Neuronal stem cell (in vitro differentiated cells): Measurements from ENCODE around the gene B4GALT6.

ENCODE experiments used
- DNase-seq: peaks from one replicate; pipeline ENCODE4 v3.0.0-alpha.2; 2013; ENCODE audit warnings: low spot score
- H2AFZ ChIP-seq: one replicate; pipeline ENCODE4 v1.6.1; 2013; ENCODE audit warnings: mild to moderate bottlenecking, low read length, inconsistent platforms
- H2AK5ac ChIP-seq: 2 replicates; pipeline ENCODE4 v1.6.1; 2013; ENCODE audit warnings: low read depth, mild to moderate bottlenecking, inconsistent platforms, low read length, moderate library complexity, mixed read lengths
- H2BK120ac ChIP-seq: 2 replicates; pipeline ENCODE4 v1.6.1; 2013; ENCODE audit warnings: low read depth, mild to moderate bottlenecking, inconsistent platforms, low read length, moderate library complexity, mixed read lengths
- H2BK12ac ChIP-seq: one replicate; pipeline ENCODE4 v1.6.1; 2013; ENCODE audit warnings: low read length, inconsistent platforms
- H2BK15ac ChIP-seq: 2 replicates; pipeline ENCODE4 v1.6.1; 2013; ENCODE audit warnings: mild to moderate bottlenecking, low read length, inconsistent platforms, mixed read lengths
- H2BK5ac ChIP-seq: one replicate; pipeline ENCODE4 v1.6.1; 2013; ENCODE audit warnings: inconsistent platforms, mild to moderate bottlenecking, low read length, moderate library complexity
- H3K14ac ChIP-seq: one replicate; pipeline ENCODE4 v1.6.1; 2013; ENCODE audit warnings: low read length, inconsistent platforms
- H3K18ac ChIP-seq: 2 replicates; pipeline ENCODE4 v1.6.1; 2013; ENCODE audit warnings: low read length, inconsistent platforms
- H3K23ac ChIP-seq: 2 replicates; pipeline ENCODE4 v1.6.1; 2013; ENCODE audit warnings: low read depth, mild to moderate bottlenecking, mixed read lengths, low read length, inconsistent platforms; ENCODE audit not compliant: poor library complexity
- H3K27ac ChIP-seq: replicated peaks from 3 replicates; pipeline ENCODE4 v1.5.1; 2013; ENCODE audit warnings: low read length, inconsistent platforms
- H3K27me3 ChIP-seq, 3 experiments: 2 replicates each; pipeline ENCODE4 v1.6.1; 2013; ENCODE audit warnings: low read length in 3 of 3, mild to moderate bottlenecking in 2 of 3, inconsistent platforms in 1 of 3, low read depth in 1 of 3, mixed read lengths in 1 of 3, moderate library complexity in 1 of 3; ENCODE audit not compliant: control insufficient read depth in 3 of 3, insufficient read depth in 3 of 3
- H3K36me3 ChIP-seq, 2 donors: replicated peaks in 1 of 2; 2 replicates each; pipeline ENCODE4 v1.6.1; 2013; ENCODE audit warnings: low read length in 2 of 2; ENCODE audit not compliant: control insufficient read depth in 2 of 2, insufficient read depth in 2 of 2
- H3K4ac ChIP-seq: 2 replicates; pipeline ENCODE4 v1.6.1; 2013; ENCODE audit warnings: inconsistent platforms, mild to moderate bottlenecking, low read length, moderate library complexity
- H3K4me1 ChIP-seq, 2 donors: 1 replicate in 1 of 2; 2 replicates in 1 of 2; pipeline ENCODE4 v1.6.1; 2013; ENCODE audit warnings: low read length in 2 of 2, low read depth in 1 of 2; ENCODE audit not compliant: control insufficient read depth in 2 of 2, insufficient read depth in 1 of 2
- H3K4me2 ChIP-seq: one replicate; pipeline ENCODE4 v1.6.1; 2013; ENCODE audit warnings: mild to moderate bottlenecking, low read length, inconsistent platforms; ENCODE audit not compliant: insufficient read depth, poor library complexity, severe bottlenecking
- H3K4me3 ChIP-seq, 2 donors: 2 replicates each; pipeline ENCODE4 v1.5.1; 2013; ENCODE audit warnings: low read length in 2 of 2, mild to moderate bottlenecking in 2 of 2, inconsistent platforms in 1 of 2, moderate library complexity in 1 of 2
- H3K79me1 ChIP-seq: one replicate; pipeline ENCODE4 v1.6.1; 2013; ENCODE audit warnings: low read depth, mild to moderate bottlenecking, inconsistent platforms, low read length, moderate library complexity
- H3K9ac ChIP-seq: one replicate; pipeline ENCODE4 v1.6.1; 2013; ENCODE audit warnings: mild to moderate bottlenecking, low read depth, low read length, inconsistent platforms; ENCODE audit not compliant: poor library complexity
- H3K9me3 ChIP-seq, 2 donors: replicated peaks in 1 of 2; 2 replicates each; pipeline versions ENCODE3 to v1.6.1; 2013; ENCODE audit warnings: low read length in 2 of 2, mild to moderate bottlenecking in 2 of 2, inconsistent platforms in 1 of 2, low read depth in 1 of 2, mixed read lengths in 1 of 2, moderate library complexity in 1 of 2; ENCODE audit not compliant: control insufficient read depth in 2 of 2, insufficient read depth in 1 of 2
- H4K8ac ChIP-seq: one replicate; pipeline ENCODE4 v1.6.1; 2013; ENCODE audit warnings: low read depth, mild to moderate bottlenecking, inconsistent platforms, low read length, moderate library complexity
- H4K91ac ChIP-seq: one replicate; pipeline ENCODE4 v1.6.1; 2013; ENCODE audit warnings: low read length, low read depth, mild to moderate bottlenecking, inconsistent platforms; ENCODE audit not compliant: poor library complexity
- WGBS, 2 donors: extraction: QIAGEN DNeasy Blood & Tissue Kit; methylation state at CpG; one replicate each; pipeline ENCODE4 v1.1.7; 2013; ENCODE audit warnings: missing lambda C conversion rate in 2 of 2, mixed read lengths in 1 of 2; ENCODE audit not compliant: insufficient read length in 2 of 2, insufficient replicate concordance in 1 of 2; ENCODE audit errors: extremely low coverage in 2 of 2; 5-methylcytosine and 5-hydroxymethylcytosine counted together

Gene B4GALT6

DNA sequence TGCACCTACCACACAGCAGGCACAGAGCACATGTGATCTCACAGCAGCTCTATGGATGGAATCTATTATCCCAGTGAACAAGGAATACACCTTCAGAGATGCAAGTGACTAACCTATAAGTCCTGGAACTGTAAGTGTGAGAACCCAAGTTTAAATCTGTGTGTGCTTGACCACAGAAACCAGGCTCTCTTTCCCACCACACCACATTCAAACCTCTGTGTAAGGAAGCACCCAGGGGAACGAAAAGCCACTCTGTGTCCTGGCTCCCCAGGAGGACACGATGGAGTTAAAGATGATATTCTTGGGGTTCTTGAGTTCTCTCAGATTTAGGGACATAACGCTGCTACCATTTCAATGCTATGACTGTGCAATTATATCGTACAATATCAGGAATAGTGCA lies 53.8 kb downstream of the B4GALT6 start:
- no CpG with 5 or more reads among the region's 4 CpGs for WGBS, 2 donors
- Histone ChIP-seq H3K9ac (no peak overlapping the region), H3K4me2 (no peak overlapping the region), H3K4me3 (no peak overlapping the region), H2AFZ (no peak overlapping the region), H4K91ac (no peak overlapping the region), H3K4ac (no peak overlapping the region), H3K23ac (no peak overlapping the region), H3K4me1 (no peaks in the 10 kb centered on the region), H4K8ac (no peak overlapping the region), H3K27me3 (no peaks in the 10 kb centered on the region), H2BK120ac (no peak overlapping the region), H2BK15ac (no peak overlapping the region), H3K9me3 (peaks cover 0 to 10% of the 10 kb centered on the region in 2 donors), H2BK12ac (no peak overlapping the region), H3K27ac (no peak overlapping the region), H3K36me3 (peaks cover 7 to 42% of the 10 kb centered on the region in 2 donors), H3K14ac (no peak overlapping the region), H3K79me1 (no peaks in the 10 kb centered on the region), H3K18ac (no peak overlapping the region), H2BK5ac (no peak overlapping the region), H2AK5ac (no peak overlapping the region)
- DNase-seq, result no peak

GRCh38 chr18:31626409-31626808 lies 58.0 kb downstream of the B4GALT6 start:
- H2BK5ac ChIP-seq, result no peak overlapping the region
- no peak overlapping the region for H3K23ac ChIP-seq
- H2AFZ ChIP-seq, result no peak overlapping the region
- H3K79me1 ChIP-seq, result no peaks in the 10 kb centered on the region
- H2BK15ac ChIP-seq, result no peak overlapping the region
- peaks cover 10 to 49% of the 10 kb centered on the region in 2 donors for H3K36me3 ChIP-seq
- no peak overlapping the region for H2AK5ac ChIP-seq
- H4K91ac ChIP-seq, result no peak overlapping the region
- H3K4ac ChIP-seq, result no peak overlapping the region
- H2BK12ac ChIP-seq, result no peak overlapping the region
- no peak overlapping the region for H3K9ac ChIP-seq
- no peak overlapping the region for H2BK120ac ChIP-seq
- peaks cover 0 to 10% of the 10 kb centered on the region in 2 donors for H3K9me3 ChIP-seq
- no peak for DNase-seq
- H3K4me1 ChIP-seq, result no peaks in the 10 kb centered on the region
- H4K8ac ChIP-seq, result no peak overlapping the region
- no peak overlapping the region for H3K4me2 ChIP-seq
- no peaks in the 10 kb centered on the region for H3K27me3 ChIP-seq
- H3K14ac ChIP-seq, result no peak overlapping the region
- H3K18ac ChIP-seq, result no peak overlapping the region
- no CpG with 5 or more reads among the region's 6 CpGs for WGBS, 2 donors
- no peak overlapping the region for H3K27ac ChIP-seq
- no peak overlapping the region for H3K4me3 ChIP-seq

DNA sequence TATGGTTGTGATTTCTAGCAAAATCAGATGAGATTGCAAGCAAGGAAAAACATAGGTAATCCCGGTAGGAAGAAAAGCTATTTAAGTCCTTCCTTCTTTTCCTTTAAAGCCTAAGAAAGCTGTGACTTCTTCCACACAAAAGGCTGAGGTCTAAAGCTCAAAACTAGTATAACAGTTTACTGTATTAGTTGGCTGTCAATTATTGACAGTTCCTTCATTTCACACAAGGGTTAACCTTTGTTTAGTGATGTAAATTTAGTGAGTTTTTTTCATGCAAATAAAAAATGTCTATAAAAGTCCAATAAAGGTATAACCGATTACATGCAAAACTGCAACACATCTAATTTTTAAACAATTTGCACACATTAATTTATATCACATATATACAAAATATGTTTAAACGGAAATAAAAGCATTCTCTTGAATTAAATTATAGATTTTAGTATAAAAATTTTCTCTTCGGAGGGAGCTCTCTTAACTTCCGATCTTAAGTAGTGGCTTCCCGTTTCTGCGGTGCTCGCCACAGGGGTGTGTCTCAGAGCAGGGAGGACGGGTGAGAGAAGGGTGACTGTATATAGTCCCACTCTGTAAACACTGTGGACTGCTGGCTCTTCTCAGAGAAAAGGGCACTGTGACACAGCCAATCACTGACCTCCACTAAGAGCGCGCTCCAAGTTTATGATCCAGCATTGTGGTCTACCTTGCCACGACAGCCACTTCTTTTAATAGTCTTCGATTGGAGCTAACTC lies 59.3 kb downstream of the B4GALT6 start:
- no peaks in the 10 kb centered on the region for H3K27me3 ChIP-seq
- H2AFZ ChIP-seq, result no peak overlapping the region
- H3K4me2 ChIP-seq, result no peak overlapping the region
- H3K4me3 ChIP-seq, result no peak overlapping the region
- H3K27ac ChIP-seq, result no peak overlapping the region
- H2BK12ac ChIP-seq, result no peak overlapping the region
- no peak overlapping the region for H2BK15ac ChIP-seq
- H2BK120ac ChIP-seq, result no peak overlapping the region
- 100% methylated on average over 1 of the region's 13 CpGs; no CpG with 5 or more reads in 1 of the 2 donors for WGBS, 2 donors
- H3K79me1 ChIP-seq, result no peaks in the 10 kb centered on the region
- H3K23ac ChIP-seq, result no peak overlapping the region
- H3K4me1 ChIP-seq, result no peaks in the 10 kb centered on the region
- no peak overlapping the region for H3K4ac ChIP-seq
- H2AK5ac ChIP-seq, result no peak overlapping the region
- H3K9ac ChIP-seq, result no peak overlapping the region
- peaks cover 6 to 40% of the 10 kb centered on the region in 2 donors for H3K36me3 ChIP-seq
- peaks cover 0 to 10% of the 10 kb centered on the region in 2 donors for H3K9me3 ChIP-seq
- no peak overlapping the region for H3K18ac ChIP-seq
- no peak overlapping the region for H2BK5ac ChIP-seq
- H3K14ac ChIP-seq, result no peak overlapping the region
- H4K8ac ChIP-seq, result no peak overlapping the region
- DNase-seq, result no peak
- H4K91ac ChIP-seq, result no peak overlapping the region

DNA sequence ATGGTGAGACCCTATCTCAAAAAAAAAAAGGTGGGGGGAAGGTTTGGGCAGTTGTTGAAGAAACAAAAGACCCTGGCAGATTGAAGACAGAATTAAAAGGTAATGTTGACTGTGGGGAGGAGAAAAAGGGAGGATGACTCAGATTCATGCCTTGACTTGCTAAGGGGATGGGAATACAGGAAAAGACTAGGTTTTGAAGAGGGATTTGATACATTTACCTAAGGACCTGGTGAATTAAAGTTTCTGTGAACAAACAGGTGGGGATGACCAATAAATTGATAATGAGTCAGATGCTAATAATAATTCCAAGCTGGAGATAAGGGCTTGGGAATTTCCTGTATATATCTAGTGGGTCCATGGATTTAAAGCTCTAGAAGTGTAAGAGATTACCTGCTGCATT lies 65.1 kb downstream of the B4GALT6 start:
- Histone ChIP-seq H2BK5ac (no peak overlapping the region), H2AK5ac (no peak overlapping the region), H3K18ac (no peak overlapping the region), H3K36me3 (no peaks in the 10 kb centered on the region), H3K23ac (no peak overlapping the region), H3K9me3 (no peaks in the 10 kb centered on the region), H3K9ac (no peak overlapping the region), H3K4me1 (no peaks in the 10 kb centered on the region), H2BK15ac (no peak overlapping the region), H3K14ac (no peak overlapping the region), H3K4ac (no peak overlapping the region), H3K4me3 (no peak overlapping the region), H3K27me3 (no peaks in the 10 kb centered on the region), H3K27ac (no peak overlapping the region), H4K91ac (no peak overlapping the region), H4K8ac (no peak overlapping the region), H2BK12ac (no peak overlapping the region), H2BK120ac (no peak overlapping the region), H2AFZ (no peak overlapping the region), H3K4me2 (no peak overlapping the region), H3K79me1 (no peaks in the 10 kb centered on the region)
- DNase-seq, result no peak
